Vagina (tissue), 2 donors: ENCODE results near the gene AGO3. TPM values are rescaled to one million over a fixed set of nuclear protein-coding genes. Genes with fewer than 3 reads are reported as not detected.

Source experiments
- DNase-seq, 2 donors: peaks; one replicate each; pipeline ENCODE4 v3.0.0-alpha.2; 2017; ENCODE audit errors: extremely low spot score in 2 of 2
- H3K27ac ChIP-seq: fragments of 200-600 bp; sonication (generic); one replicate; pipeline ENCODE4 v1.5.1; 2019
- H3K27me3 ChIP-seq: fragments of 200-600 bp; sonication (generic); one replicate; pipeline ENCODE4 v1.5.1; 2019
- H3K36me3 ChIP-seq, 2 donors: fragments of 200-600 bp; sonication (generic); one replicate each; pipeline ENCODE4 v1.5.1; 2017 to 2019
- H3K4me1 ChIP-seq: fragments of 200-600 bp; sonication (generic); one replicate; pipeline ENCODE4 v1.5.1; 2019
- H3K4me3 ChIP-seq, 2 donors: fragments of 200-600 bp; sonication (generic); 1 replicate in 1 of 2; 2 replicates in 1 of 2; pipeline ENCODE4 v1.5.1; 2016 to 2019
- H3K9me3 ChIP-seq: fragments of 200-600 bp; sonication (generic); one replicate; pipeline ENCODE4 v1.5.1; 2019
- CTCF ChIP-seq, 3 experiments: fragments of 450-650 bp in 2 of 3; fragments of 200-600 bp in 1 of 3; sonication (generic) in 1 of 3; IDR thresholded peaks; one replicate each; pipeline ENCODE4 v1.5.1; 2017 to 2019; ENCODE audit warnings: antibody characterized with exemption in 3 of 3, mild to moderate bottlenecking in 2 of 3, moderate library complexity in 2 of 3
- POLR2A ChIP-seq, 2 donors: fragments of 450-650 bp; IDR thresholded peaks; one replicate each; pipeline ENCODE4 v1.6.1; 2017; ENCODE audit warnings: antibody characterized with exemption in 2 of 2, mild to moderate bottlenecking in 2 of 2, moderate library complexity in 2 of 2
- POLR2AphosphoS5 ChIP-seq, 2 donors: sonication (generic); formaldehyde crosslinking; IDR thresholded peaks; one replicate each; pipeline ENCODE4 v1.9.0; 2017; ENCODE audit warnings: antibody characterized with exemption in 2 of 2, mild to moderate bottlenecking in 2 of 2, low read depth in 1 of 2; ENCODE audit not compliant: insufficient read depth in 1 of 2
- intact Hi-C: fragments of 100-400 bp; cut with DNase I; formaldehyde crosslinking; loops from one replicate; pipeline ENCODE4 v1.15.1; 2023
- total RNA-seq: library from RNA; depleted of rRNA; stranded (reverse); fragments of >200 nt; gene quantifications from one replicate; pipeline ENCODE4 v1.2.3, GENCODE V29; 2016

AGO3 gene
- total RNA-seq, 1 donor from 2014 or later, result 17.2 TPM

DNA sequence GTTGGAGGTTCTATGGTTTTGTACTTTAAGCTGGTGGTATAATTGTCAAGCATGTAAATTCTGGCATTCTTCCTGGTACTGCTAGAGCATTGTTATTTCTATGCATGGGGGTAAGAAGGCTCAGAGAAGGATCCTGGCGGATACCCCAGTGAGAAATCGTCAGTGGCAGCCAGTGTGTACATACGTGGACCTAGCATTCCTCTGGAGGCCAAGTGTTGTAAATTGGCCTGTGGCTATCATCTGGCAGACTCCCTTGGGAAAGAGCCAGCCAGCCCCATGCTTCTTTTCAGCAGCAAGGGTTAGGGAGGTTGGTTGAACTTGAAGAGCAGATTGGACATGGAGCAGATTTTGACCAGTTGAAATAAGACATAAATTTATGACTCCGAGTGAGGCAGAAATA, 5.2 kb upstream of the AGO3 start:
- intact Hi-C loops, result loop anchor here (5.0 kb wide), 1 partner anchor 157 kb away; the partner anchor contains the start of gene TEKT2
- TF ChIP-seq CTCF (IDR thresholded peaks at IDR 0.05) (no peak), POLR2AphosphoS5 (IDR thresholded peaks at IDR 0.05; ENCODE audit: insufficient read depth in 1 of 2, low read depth in 1 of 2) (no peak), POLR2A (IDR thresholded peaks at IDR 0.05) (no peak)
- Histone ChIP-seq H3K4me1 (peaks cover 8% of the 10 kb centered on the region), H3K9me3 (no peaks in the 10 kb centered on the region), H3K4me3 (no peak overlapping the region), H3K36me3 (no peaks in the 10 kb centered on the region), H3K27ac (no peak overlapping the region), H3K27me3 (no peaks in the 10 kb centered on the region)
- no peak for DNase-seq

DNA sequence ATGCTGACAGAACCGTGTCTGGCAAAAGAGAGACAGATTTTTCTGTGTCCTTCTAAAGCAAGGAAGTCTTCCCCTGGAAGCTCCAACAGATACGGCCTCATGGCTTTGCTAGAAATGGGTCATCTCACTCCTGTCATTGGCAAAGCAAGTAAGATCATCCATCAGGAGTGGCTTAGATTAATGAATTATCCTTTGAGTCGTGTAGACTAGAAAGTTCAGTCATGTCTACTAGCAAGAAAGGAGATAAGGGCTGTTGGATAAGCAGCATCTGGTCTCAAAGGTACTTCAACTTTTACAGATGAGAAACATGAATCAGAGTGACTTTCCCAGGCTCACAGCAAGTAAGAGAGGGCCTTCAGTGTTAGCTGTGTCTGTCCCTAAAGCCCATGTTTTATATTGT, 3.4 kb upstream of the AGO3 start:
- DNase-seq, result no peak
- TF ChIP-seq POLR2A (IDR thresholded peaks at IDR 0.05) (no peak), CTCF (IDR thresholded peaks at IDR 0.05) (no peak), POLR2AphosphoS5 (IDR thresholded peaks at IDR 0.05; ENCODE audit: insufficient read depth in 1 of 2, low read depth in 1 of 2) (no peak)
- intact Hi-C loops, result loop anchor here (5.0 kb wide), 1 partner anchor 155 kb away; the partner anchor contains the start of gene TEKT2
- Histone ChIP-seq H3K27ac (no peak overlapping the region), H3K4me3 (no peak overlapping the region), H3K27me3 (no peaks in the 10 kb centered on the region), H3K9me3 (no peaks in the 10 kb centered on the region), H3K4me1 (peaks cover 19% of the 10 kb centered on the region), H3K36me3 (no peaks in the 10 kb centered on the region)

DNA sequence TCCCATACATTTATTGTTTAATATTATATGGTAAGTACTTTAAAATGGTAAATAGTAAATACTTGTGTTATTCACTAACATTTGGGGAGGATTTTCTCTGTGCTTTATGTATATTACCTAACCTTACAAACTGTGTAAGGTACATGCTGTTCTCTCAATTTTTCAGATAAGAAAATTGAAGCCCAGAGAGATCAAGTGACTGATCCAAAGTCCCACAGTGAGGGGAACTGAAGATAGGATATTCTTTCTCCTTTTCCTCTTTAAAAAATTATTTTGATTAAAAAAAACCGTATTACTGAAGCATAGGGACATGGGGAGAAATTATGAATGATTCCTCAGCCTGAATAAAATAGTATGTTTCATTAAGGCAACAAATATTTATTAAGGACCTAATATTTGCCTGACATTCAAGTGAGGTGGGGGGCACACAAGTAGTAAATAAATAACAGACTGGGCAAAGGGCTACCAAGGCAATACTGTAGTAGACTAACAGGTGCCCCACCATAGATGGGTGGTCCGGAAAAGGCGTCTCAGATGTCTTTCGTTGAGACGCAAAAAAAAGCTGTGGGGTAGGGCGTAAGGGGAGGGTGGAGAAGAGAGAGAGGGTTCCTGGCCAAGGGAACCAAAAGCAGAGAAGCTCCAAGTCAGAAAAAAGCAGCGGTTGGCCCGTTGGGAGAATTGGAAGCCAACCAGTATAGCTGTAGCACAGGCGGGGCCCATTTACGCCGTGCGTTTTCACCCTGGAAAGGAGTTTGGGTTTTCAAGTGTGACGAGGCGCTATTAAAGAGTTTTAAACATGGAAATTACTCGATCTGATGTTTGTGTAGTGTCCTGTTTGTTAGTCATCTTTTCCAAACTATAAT, 944 bp upstream of the AGO3 start:
- no peaks in the 10 kb centered on the region for H3K27me3 ChIP-seq
- peak overlapping the region; percentile 79 to 92 for H3K4me3 ChIP-seq
- no peak for TF ChIP-seq CTCF (IDR thresholded peaks at IDR 0.05)
- H3K9me3 ChIP-seq, result no peaks in the 10 kb centered on the region
- no peak for DNase-seq
- peak overlapping the region; percentile 99 for H3K27ac ChIP-seq
- H3K4me1 ChIP-seq, result peaks cover 28% of the 10 kb centered on the region
- intact Hi-C loops, result loop anchor here (5.0 kb wide), 1 partner anchor 152 kb away; the partner anchor contains the start of gene TEKT2
- H3K36me3 ChIP-seq, result no peaks in the 10 kb centered on the region

DNA sequence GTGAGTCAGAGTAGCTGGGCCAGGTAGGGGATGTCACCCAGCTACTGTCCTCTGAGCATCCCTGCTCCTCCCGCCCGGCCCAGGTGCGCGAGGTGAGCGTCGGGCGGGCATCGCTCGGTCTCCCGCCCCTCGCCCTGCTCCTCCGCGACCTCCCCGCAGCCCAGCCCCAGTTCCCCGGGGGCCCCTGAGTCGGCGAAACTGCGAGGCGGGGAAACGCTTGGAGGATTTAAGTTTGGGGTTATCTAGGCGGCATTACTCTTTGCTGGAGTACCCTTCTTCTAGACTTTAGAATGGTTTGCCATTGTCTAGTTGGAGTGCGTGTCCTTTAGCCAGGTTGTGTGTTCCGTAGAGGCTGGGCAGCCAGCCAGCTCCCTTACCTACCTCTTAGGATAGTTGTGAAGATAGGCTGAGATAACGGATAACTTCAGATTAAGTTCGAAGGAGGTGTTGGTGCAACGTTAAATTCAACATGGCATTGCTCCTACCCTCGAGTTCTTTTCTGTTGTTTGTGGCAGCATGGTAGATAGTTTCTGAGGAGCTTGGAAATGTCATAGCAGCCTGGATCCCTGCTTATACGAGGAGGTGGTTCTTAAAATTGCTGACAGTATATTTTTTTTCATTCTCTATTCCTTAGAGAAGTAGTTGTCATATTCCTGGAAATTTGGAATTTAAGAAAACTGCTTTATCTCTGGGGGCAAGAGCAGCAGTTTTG, 697 bp downstream of the AGO3 start:
- Histone ChIP-seq H3K36me3 (no peaks in the 10 kb centered on the region), H3K27me3 (no peaks in the 10 kb centered on the region), H3K9me3 (no peaks in the 10 kb centered on the region), H3K27ac (peak overlapping the region; percentile 99), H3K4me1 (peaks cover 28% of the 10 kb centered on the region), H3K4me3 (peak overlapping the region; percentile 79 to 92)
- intact Hi-C loops, result no loop called here
- no peak for DNase-seq
- TF ChIP-seq CTCF (IDR thresholded peaks at IDR 0.05) (no peak), POLR2AphosphoS5 (IDR thresholded peaks at IDR 0.05; ENCODE audit: insufficient read depth in 1 of 2, low read depth in 1 of 2) (no peak), POLR2A (IDR thresholded peaks at IDR 0.05) (no peak)
